Epidermal melanocyte (primary cell): ENCODE data around the gene UTP11.

ENCODE experiments used
- DNase-seq: peaks from one replicate; pipeline ENCODE4 v3.0.0; 2011; ENCODE audit warnings: low spot score; ENCODE audit not compliant: insufficient read length

UTP11 gene

GRCh38 chr1:38003261-38004250, 9.0 kb upstream of the UTP11 start:
- DNase-seq = no peak

- DNase-seq = no peak
Observed at GRCh38 chr1:38004284-38005108, 8.0 kb upstream of the UTP11 start.

GRCh38 chr1:38005195-38006007, 7.1 kb upstream of the UTP11 start, which contains the start of gene FHL3:
Gene FHL3, minus strand, starts transcription at chr1:38005514. Its CDS starts 6,102 bp downstream, at chr1:37999412.
- no peak for DNase-seq

GRCh38 chr1:38006008-38006828, 6.3 kb upstream of the UTP11 start:
- DNase-seq = no peak

- no peak for DNase-seq
Observed at GRCh38 chr1:38009088-38009840, 3.3 kb upstream of the UTP11 start.

GRCh38 chr1:38009841-38010180, 2.7 kb upstream of the UTP11 start:
- no peak for DNase-seq

GRCh38 chr1:38013227-38013622, 691 bp downstream of the UTP11 start:
- no peak for DNase-seq

- DNase-seq = no peak
Observed at GRCh38 chr1:38014171-38014570, 1.6 kb downstream of the UTP11 start.

- no peak for DNase-seq
Observed at GRCh38 chr1:38014724-38015424, 2.3 kb downstream of the UTP11 start.

- no peak for DNase-seq
Observed at GRCh38 chr1:38015978-38016725, 3.6 kb downstream of the UTP11 start.

- no peak for DNase-seq
Observed at GRCh38 chr1:38018864-38019343, 6.4 kb downstream of the UTP11 start.

- no peak for DNase-seq
Observed at GRCh38 chr1:38020396-38020795, 7.9 kb downstream of the UTP11 start.

- DNase-seq = no peak
Observed at GRCh38 chr1:38021969-38022368, 9.4 kb downstream of the UTP11 start.

- DNase-seq = no peak
Observed at GRCh38 chr1:38022810-38023209, 10.3 kb downstream of the UTP11 start.

- DNase-seq = no peak
Observed at GRCh38 chr1:38025233-38025632, 12.7 kb downstream of the UTP11 start.

GRCh38 chr1:38025664-38026063, 13.1 kb downstream of the UTP11 start:
- DNase-seq = no peak

GRCh38 chr1:38026592-38027200, 14.2 kb downstream of the UTP11 start:
- peak; percentile 58 for DNase-seq
